Measurements from ENCODE around the gene IRX6. TPM values are rescaled to one million over a fixed set of nuclear protein-coding genes. Genes with fewer than 3 reads are reported as not detected.

IRX6 gene
- polyA plus RNA-seq, 3 donors = not detected

DNA sequence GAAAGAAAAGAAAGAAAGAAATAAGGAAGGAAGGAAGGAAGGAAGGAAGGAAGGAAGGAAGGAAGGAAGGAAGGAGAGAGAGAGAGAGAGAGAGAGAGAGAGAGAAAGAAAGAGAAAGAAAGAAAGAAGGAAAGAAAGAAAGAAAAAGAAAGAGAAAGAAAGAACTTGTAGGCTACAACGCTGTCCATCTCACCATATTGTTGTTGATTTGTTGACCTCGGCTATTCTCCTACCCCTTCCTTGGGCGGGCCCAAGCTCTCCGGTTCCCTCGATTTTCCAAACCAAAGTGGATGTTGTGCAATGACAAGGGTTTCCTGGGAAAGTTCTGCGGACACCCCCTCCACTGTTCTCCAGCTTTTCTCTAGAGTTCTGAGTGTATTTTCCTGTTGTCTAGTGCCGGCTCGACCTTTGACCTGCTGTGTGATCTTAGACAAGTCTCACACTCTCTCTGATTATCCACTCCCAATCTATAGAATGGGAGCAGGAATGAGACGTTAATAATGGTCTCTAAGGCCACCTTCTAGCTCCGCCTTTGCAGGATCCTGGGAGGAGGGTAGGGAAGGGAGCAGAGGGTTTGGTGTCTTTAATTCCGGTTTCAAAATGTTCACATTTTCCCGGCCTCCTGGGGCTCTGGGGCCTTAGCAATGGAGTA, 1.6 kb downstream of the IRX6 start:
- no peaks in the 10 kb centered on the region for H3K36me3 Mint-ChIP-seq
- Histone ChIP-seq H3K4me3 (replicated peaks in 1 of 3; ENCODE audit: low read depth in 2 of 3, low read length in 3 of 3) (no peak overlapping the region), H3K4me1 (ENCODE audit: control insufficient read depth in 1 of 2, insufficient read depth in 2 of 2, low read length in 2 of 2) (no peaks in the 10 kb centered on the region), H3K36me3 (replicated peaks in 1 of 2; ENCODE audit: control insufficient read depth in 1 of 2, insufficient read depth in 2 of 2, low read length in 2 of 2) (no peaks in the 10 kb centered on the region), H3K4me2 (replicated peaks; ENCODE audit: extremely low read depth, low read length, poor library complexity, severe bottlenecking) (no peak overlapping the region), H4K20me1 (ENCODE audit: insufficient read depth, low read length) (no peaks in the 10 kb centered on the region), H3K9me3 (replicated peaks in 1 of 2; ENCODE audit: control insufficient read depth in 1 of 2, insufficient read depth in 1 of 2, low read length in 2 of 2) (peaks cover 0 to 21% of the 10 kb centered on the region in 2 donors), H2AFZ (ENCODE audit: insufficient read depth, low read depth, low read length, poor library complexity, severe bottlenecking) (no peak overlapping the region), H3K79me2 (ENCODE audit: insufficient read depth, low read length) (no peaks in the 10 kb centered on the region), H3K27ac (ENCODE audit: low read depth in 1 of 2, low read length in 2 of 2) (no peak overlapping the region), H3K27me3 (ENCODE audit: control insufficient read depth in 2 of 2, insufficient read depth in 2 of 2, low read length in 2 of 2) (peaks cover 46 to 85% of the 10 kb centered on the region in 2 donors), H3K9ac (ENCODE audit: insufficient read depth, low read length, poor library complexity, severe bottlenecking) (no peak overlapping the region)
- H3K4me1 Mint-ChIP-seq = no peaks in the 10 kb centered on the region
- H3K4me3 Mint-ChIP-seq = peak overlapping the region in 1 of 2 donors; percentile 65
- DNase-seq = no peak
- no peak overlapping the region for H3K27ac Mint-ChIP-seq
- intact Hi-C loops (cut with micrococcal nuclease) = no loop called here
- TF ChIP-seq, protein P1, sequence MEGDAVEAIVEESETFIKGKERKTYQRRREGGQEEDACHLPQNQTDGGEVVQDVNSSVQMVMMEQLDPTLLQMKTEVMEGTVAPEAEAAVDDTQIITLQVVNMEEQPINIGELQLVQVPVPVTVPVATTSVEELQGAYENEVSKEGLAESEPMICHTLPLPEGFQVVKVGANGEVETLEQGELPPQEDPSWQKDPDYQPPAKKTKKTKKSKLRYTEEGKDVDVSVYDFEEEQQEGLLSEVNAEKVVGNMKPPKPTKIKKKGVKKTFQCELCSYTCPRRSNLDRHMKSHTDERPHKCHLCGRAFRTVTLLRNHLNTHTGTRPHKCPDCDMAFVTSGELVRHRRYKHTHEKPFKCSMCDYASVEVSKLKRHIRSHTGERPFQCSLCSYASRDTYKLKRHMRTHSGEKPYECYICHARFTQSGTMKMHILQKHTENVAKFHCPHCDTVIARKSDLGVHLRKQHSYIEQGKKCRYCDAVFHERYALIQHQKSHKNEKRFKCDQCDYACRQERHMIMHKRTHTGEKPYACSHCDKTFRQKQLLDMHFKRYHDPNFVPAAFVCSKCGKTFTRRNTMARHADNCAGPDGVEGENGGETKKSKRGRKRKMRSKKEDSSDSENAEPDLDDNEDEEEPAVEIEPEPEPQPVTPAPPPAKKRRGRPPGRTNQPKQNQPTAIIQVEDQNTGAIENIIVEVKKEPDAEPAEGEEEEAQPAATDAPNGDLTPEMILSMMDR (IDR thresholded peaks at IDR 0.05) = no peak
- H3K27me3 Mint-ChIP-seq (ENCODE audit: low read depth in 3 of 3) = peaks cover 74 to 92% (median 79%) of the 10 kb centered on the region in 3 donors
- 38% methylated on average over 2 of the region's 12 CpGs for WGBS (ENCODE audit: insufficient coverage)
- peaks cover 0 to 4% (median 0%) of the 10 kb centered on the region in 7 donors for H3K9me3 Mint-ChIP-seq

DNA sequence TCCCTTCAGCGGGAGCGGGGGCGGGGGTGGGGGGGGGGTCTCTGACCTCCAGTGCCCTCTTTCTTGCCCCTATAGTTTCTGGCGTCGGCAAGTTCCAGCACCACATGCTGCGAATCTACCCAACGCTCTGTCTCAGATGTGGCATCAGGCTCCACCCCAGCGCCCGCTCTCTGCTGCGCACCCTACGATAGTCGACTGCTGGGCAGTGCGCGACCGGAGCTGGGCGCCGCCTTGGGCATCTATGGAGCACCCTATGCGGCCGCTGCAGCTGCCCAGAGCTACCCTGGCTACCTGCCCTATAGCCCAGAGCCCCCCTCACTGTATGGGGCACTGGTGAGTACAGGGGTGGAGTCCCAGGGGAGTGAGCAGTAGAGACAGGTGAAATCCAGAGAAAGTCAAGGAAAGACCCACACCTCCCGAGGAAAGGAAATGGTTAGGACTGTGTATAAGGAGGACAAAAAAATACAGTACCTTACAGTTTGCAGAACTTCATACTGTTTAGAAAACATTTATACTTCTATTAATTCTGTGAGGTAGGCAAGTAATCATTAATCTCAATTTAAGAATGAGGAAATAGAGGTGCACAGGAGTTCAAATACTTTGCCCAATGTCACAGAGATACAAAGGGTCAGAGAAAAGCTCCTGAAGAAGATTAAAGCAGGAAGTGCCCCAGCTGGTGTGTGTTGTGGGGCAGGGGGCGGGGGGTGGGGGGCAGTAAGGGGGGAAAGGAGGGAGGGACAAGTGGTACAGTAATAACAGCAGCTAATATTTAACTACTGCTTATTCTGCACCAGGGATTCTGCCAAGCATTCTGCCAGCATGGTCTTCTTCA, 2.5 kb downstream of the IRX6 start:
- DNase-seq = no peak
- H3K27ac Mint-ChIP-seq = no peak overlapping the region
- H3K79me2 ChIP-seq (ENCODE audit: insufficient read depth, low read length) = no peaks in the 10 kb centered on the region
- peaks cover 0 to 30% of the 10 kb centered on the region in 2 donors for H3K9me3 ChIP-seq (replicated peaks in 1 of 2; ENCODE audit: control insufficient read depth in 1 of 2, insufficient read depth in 1 of 2, low read length in 2 of 2)
- H3K27me3 Mint-ChIP-seq (ENCODE audit: low read depth in 3 of 3) = peaks cover 77 to 94% (median 83%) of the 10 kb centered on the region in 3 donors
- no peaks in the 10 kb centered on the region for H3K4me1 ChIP-seq (ENCODE audit: control insufficient read depth in 1 of 2, insufficient read depth in 2 of 2, low read length in 2 of 2)
- peaks cover 49 to 92% of the 10 kb centered on the region in 2 donors for H3K27me3 ChIP-seq (ENCODE audit: control insufficient read depth in 2 of 2, insufficient read depth in 2 of 2, low read length in 2 of 2)
- WGBS (ENCODE audit: insufficient coverage) = 23% methylated on average over 13 of the region's 21 CpGs
- no peak overlapping the region for H3K27ac ChIP-seq (ENCODE audit: low read depth in 1 of 2, low read length in 2 of 2)
- H3K36me3 Mint-ChIP-seq = no peaks in the 10 kb centered on the region
- no peaks in the 10 kb centered on the region for H3K36me3 ChIP-seq (replicated peaks in 1 of 2; ENCODE audit: control insufficient read depth in 1 of 2, insufficient read depth in 2 of 2, low read length in 2 of 2)
- H3K9ac ChIP-seq (ENCODE audit: insufficient read depth, low read length, poor library complexity, severe bottlenecking) = no peak overlapping the region
- no peak overlapping the region for H2AFZ ChIP-seq (ENCODE audit: insufficient read depth, low read depth, low read length, poor library complexity, severe bottlenecking)
- H3K4me3 ChIP-seq (replicated peaks in 1 of 3; ENCODE audit: low read depth in 2 of 3, low read length in 3 of 3) = no peak overlapping the region
- H3K9me3 Mint-ChIP-seq = peaks cover 0 to 7% (median 2%) of the 10 kb centered on the region in 7 donors
- peak overlapping the region in 1 of 2 donors; percentile 51 for H3K4me3 Mint-ChIP-seq
- intact Hi-C loops (cut with micrococcal nuclease) = no loop called here
- H3K4me2 ChIP-seq (replicated peaks; ENCODE audit: extremely low read depth, low read length, poor library complexity, severe bottlenecking) = no peak overlapping the region
- no peaks in the 10 kb centered on the region for H3K4me1 Mint-ChIP-seq
- H4K20me1 ChIP-seq (ENCODE audit: insufficient read depth, low read length) = no peaks in the 10 kb centered on the region
- TF ChIP-seq, protein P1 (IDR thresholded peaks at IDR 0.05) = no peak
